IMR-90 (cell line): ENCODE data around the gene CAMTA1. TPM values are rescaled to one million over a fixed set of nuclear protein-coding genes. Genes with fewer than 3 reads are reported as not detected.

Experiments used
- ATAC-seq: fragments of 200-7000 bp; cut with Tn5 transposase; 2 replicates; pipeline ENCODE4 v1.9.1; 2020; ENCODE audit warnings: low read depth, mild to moderate bottlenecking, moderate library complexity
- BruUV-seq: library from RNA; stranded (reverse); fragments of 400-500 nt; replicated peaks from 2 replicates; lab custom pipeline; 2021; lab: Mats Ljungman, UMichigan
- CTCF ChIA-PET: fragments of 300-600 bp; formaldehyde crosslinking; extraction: SDS; loops from one replicate; lab custom pipeline; 2021; ENCODE audit warnings: antibody characterized with exemption; lab: Yijun Ruan, JAX
- POLR2A ChIA-PET: fragments of 300-600 bp; sonication (Branson Sonifier 250); formaldehyde crosslinking; loops from one replicate; lab custom pipeline; 2022; ENCODE audit warnings: antibody characterized with exemption; ENCODE audit not compliant: unreplicated experiment; lab: Charles Lee
- DNase-seq: peaks from one replicate; pipeline ENCODE4 v3.0.0; 2013
- H2AFZ ChIP-seq: replicated peaks from 2 replicates; pipeline ENCODE3; 2013; ENCODE audit warnings: low read length, mild to moderate bottlenecking; ENCODE audit not compliant: poor library complexity
- H2AK5ac ChIP-seq: 2 replicates; pipeline ENCODE4 v1.6.1; 2013; ENCODE audit warnings: low read depth, low read length, inconsistent platforms
- H2AK9ac ChIP-seq: replicated peaks from 2 replicates; pipeline ENCODE3; 2013; ENCODE audit warnings: mild to moderate bottlenecking, low read depth, low read length, moderate library complexity; ENCODE audit not compliant: poor library complexity
- H2BK120ac ChIP-seq: 2 replicates; pipeline ENCODE4 v1.6.1; 2013; ENCODE audit warnings: low read depth, low read length, inconsistent platforms
- H2BK15ac ChIP-seq: 3 replicates; pipeline ENCODE4 v1.6.1; 2013; ENCODE audit warnings: low read depth, low read length, inconsistent platforms
- H2BK20ac ChIP-seq: 2 replicates; pipeline ENCODE4 v1.6.1; 2013; ENCODE audit warnings: low read depth, mild to moderate bottlenecking, inconsistent platforms, low read length, moderate library complexity
- H2BK5ac ChIP-seq: 2 replicates; pipeline ENCODE4 v1.6.1; 2013; ENCODE audit warnings: mild to moderate bottlenecking, low read depth, low read length, inconsistent platforms; ENCODE audit not compliant: poor library complexity, severe bottlenecking
- H3K14ac ChIP-seq: replicated peaks from 2 replicates; pipeline ENCODE4 v1.6.1; 2013; ENCODE audit warnings: low read depth, low read length, inconsistent platforms
- H3K18ac ChIP-seq: 2 replicates; pipeline ENCODE4 v1.6.1; 2013; ENCODE audit warnings: low read depth, low read length, control low read depth
- H3K23ac ChIP-seq: 2 replicates; pipeline ENCODE4 v1.6.1; 2013; ENCODE audit warnings: low read depth, low read length, inconsistent platforms
- H3K27ac ChIP-seq: 2 replicates; pipeline ENCODE4 v1.5.1; 2013; ENCODE audit warnings: mild to moderate bottlenecking, control low read depth, low read length; ENCODE audit not compliant: insufficient read depth
- H3K27me3 ChIP-seq: 2 replicates; pipeline ENCODE4 v1.6.1; 2013; ENCODE audit warnings: low read length; ENCODE audit not compliant: control insufficient read depth, insufficient read depth
- H3K36me3 ChIP-seq: 2 replicates; pipeline ENCODE4 v1.6.1; 2013; ENCODE audit warnings: low read length, mixed read lengths; ENCODE audit not compliant: control insufficient read depth, insufficient read depth
- H3K4ac ChIP-seq: 2 replicates; pipeline ENCODE4 v1.6.1; 2013; ENCODE audit warnings: low read depth, low read length, inconsistent platforms
- H3K4me1 ChIP-seq: 2 replicates; pipeline ENCODE4 v1.6.1; 2013; ENCODE audit warnings: low read length, mixed read lengths; ENCODE audit not compliant: control insufficient read depth, insufficient read depth
- H3K4me2 ChIP-seq: 2 replicates; pipeline ENCODE4 v1.6.1; 2013; ENCODE audit warnings: low read depth, mild to moderate bottlenecking, control low read depth, low read length, moderate library complexity
- H3K4me3 ChIP-seq: 2 replicates; pipeline ENCODE4 v1.5.1; 2013; ENCODE audit warnings: low read depth, mild to moderate bottlenecking, control low read depth, low read length, moderate library complexity; ENCODE audit not compliant: insufficient read depth
- H3K56ac ChIP-seq: 2 replicates; pipeline ENCODE4 v1.6.1; 2013; ENCODE audit warnings: low read length, inconsistent platforms; ENCODE audit not compliant: insufficient read depth; ENCODE audit errors: extremely low read depth
- H3K79me1 ChIP-seq, 2 experiments: 2 replicates each; pipeline ENCODE4 v1.6.1; 2013; ENCODE audit warnings: low read length in 2 of 2, inconsistent platforms in 1 of 2, low read depth in 1 of 2
- H3K9ac ChIP-seq: 2 replicates; pipeline ENCODE4 v1.6.1; 2013; ENCODE audit warnings: low read depth, low read length, control low read depth
- H3K9me1 ChIP-seq: 2 replicates; pipeline ENCODE4 v1.6.1; 2013; ENCODE audit warnings: low read length, inconsistent platforms; ENCODE audit not compliant: insufficient read depth
- H3K9me3 ChIP-seq: 2 replicates; pipeline ENCODE4 v1.6.1; 2013; ENCODE audit warnings: low read length; ENCODE audit not compliant: control insufficient read depth, insufficient read depth
- H4K20me1 ChIP-seq: 2 replicates; pipeline ENCODE4 v1.6.1; 2013; ENCODE audit warnings: low read length, inconsistent platforms; ENCODE audit not compliant: insufficient read depth
- H4K5ac ChIP-seq: 2 replicates; pipeline ENCODE4 v1.6.1; 2013; ENCODE audit warnings: mild to moderate bottlenecking, low read depth, low read length, control low read depth
- H4K8ac ChIP-seq, 2 experiments: 2 replicates each; pipeline ENCODE4 v1.6.1; 2013; ENCODE audit warnings: low read depth in 2 of 2, low read length in 2 of 2, control low read depth in 1 of 2, inconsistent platforms in 1 of 2
- H4K91ac ChIP-seq: 2 replicates; pipeline ENCODE4 v1.6.1; 2013; ENCODE audit warnings: low read depth, low read length, inconsistent platforms; ENCODE audit not compliant: insufficient read depth
- CEBPB ChIP-seq: IDR thresholded peaks from 2 replicates; pipeline ENCODE4 v1.6.1; 2012; ENCODE audit warnings: low read depth, low read length, improper control_type of control experiment
- CHD1 ChIP-seq: IDR thresholded peaks from 2 replicates; pipeline ENCODE4 v1.6.1; 2012; ENCODE audit warnings: low read depth, low read length, improper control_type of control experiment
- CTCF ChIP-seq: conservative IDR thresholded peaks from 2 replicates; pipeline ENCODE4 v1.5.1; 2012; ENCODE audit warnings: mild to moderate bottlenecking, low read depth, low read length, improper control_type of control experiment
- FOS ChIP-seq: fragments of 150-350 bp; IDR thresholded peaks from 2 replicates; pipeline ENCODE4 v1.6.1; 2016; ENCODE audit warnings: low read depth, low read length
- MAFK ChIP-seq: IDR thresholded peaks from 2 replicates; pipeline ENCODE4 v1.6.1; 2012; ENCODE audit warnings: low read depth, low read length, improper control_type of control experiment
- MAZ ChIP-seq: IDR thresholded peaks from 2 replicates; pipeline ENCODE4 v1.6.1; 2012; ENCODE audit warnings: low read depth, mild to moderate bottlenecking, low read length, improper control_type of control experiment, moderate library complexity, borderline replicate concordance
- MXI1 ChIP-seq: IDR thresholded peaks from 2 replicates; pipeline ENCODE4 v1.6.1; 2012; ENCODE audit warnings: low read depth, mild to moderate bottlenecking, low read length, moderate library complexity, borderline replicate concordance
- NFE2L2 ChIP-seq: fragments of 150-350 bp; IDR thresholded peaks from 2 replicates; pipeline ENCODE4 v1.6.1; 2016; ENCODE audit warnings: low read depth, mild to moderate bottlenecking, low read length
- RAD21 ChIP-seq: IDR thresholded peaks from 2 replicates; pipeline ENCODE4 v1.6.1; 2012; ENCODE audit warnings: low read length, improper control_type of control experiment
- SMC3 ChIP-seq: fragments of 150-350 bp; IDR thresholded peaks from 2 replicates; pipeline ENCODE4 v1.6.1; 2016; ENCODE audit warnings: low read depth, mild to moderate bottlenecking, antibody characterized with exemption, low read length, moderate library complexity
- WGBS, 2 experiments: methylation state at CpG; one replicate each; pipeline versions ENCODE4 v1.1.5 to v1.1.7; 2013; ENCODE audit warnings: missing lambda C conversion rate in 2 of 2; ENCODE audit not compliant: insufficient read length in 1 of 2; ENCODE audit errors: extremely low coverage in 2 of 2; 5-methylcytosine and 5-hydroxymethylcytosine counted together
- dilution Hi-C: fragments of 300-500 bp; cut with HindIII; formaldehyde crosslinking; loops from one replicate; pipeline ENCODE4 v1.14.3; 2018; ENCODE audit warnings: low sequenced_read_pairs; ENCODE audit not compliant: unreplicated experiment
- in situ Hi-C: fragments of 300-500 bp; cut with MboI; formaldehyde crosslinking; loops from 3 replicates; pipeline ENCODE4 v1.14.3; 2019; ENCODE audit warnings: low sequenced_read_pairs, inconsistent platforms, mixed read lengths
- intact Hi-C: fragments of 100-400 bp; cut with micrococcal nuclease; formaldehyde crosslinking; loops from 2 replicates; pipeline ENCODE4 v1.10.0; 2022
- polyA plus RNA-seq, 3 experiments: library from polyadenylated mRNA; depleted of rRNA; stranded (reverse); fragments of >200 nt; gene quantifications; 2 replicates each; pipeline ENCODE4 v1.2.3, GENCODE V29; 2012; ENCODE audit warnings: low replicate concordance in 1 of 3
- total RNA-seq: library from RNA; depleted of rRNA; stranded (reverse); fragments of >200 nt; gene quantifications from 2 replicates; pipeline ENCODE4 v1.2.3, GENCODE V29; 2012
- TF ChIP-seq, protein P1 (sequence below): fragments of 150-350 bp; IDR thresholded peaks from 2 replicates; pipeline ENCODE4 v1.6.1; 2016; ENCODE audit warnings: low read depth, mild to moderate bottlenecking, low read length, moderate library complexity, borderline replicate concordance

Gene CAMTA1
- total and polyA plus RNA-seq, 2 of the 4 experiments (the other 2 are of a cell fraction), result 35.5 to 74.3 TPM

DNA sequence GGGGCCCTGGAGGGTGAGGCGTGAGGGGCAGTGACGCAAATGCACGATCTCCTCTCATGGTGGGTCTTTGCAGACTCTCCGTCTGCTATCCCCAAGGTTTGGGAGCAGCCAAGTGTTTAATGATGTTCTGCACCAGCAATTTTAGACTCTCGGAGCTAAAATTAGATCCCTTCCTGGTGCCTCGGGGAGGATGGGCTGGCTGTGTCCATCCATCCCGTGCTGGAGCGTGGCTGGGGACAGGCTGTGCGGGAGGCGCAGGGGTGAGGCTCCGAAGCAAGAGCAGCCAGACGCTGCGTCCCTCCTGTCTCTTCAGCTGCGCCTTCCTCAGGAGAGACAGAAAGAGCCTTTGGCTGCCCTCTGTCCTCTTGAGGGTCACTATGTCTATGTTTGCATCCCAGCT lies 387.6 kb downstream of the CAMTA1 start:
- Histone ChIP-seq H2BK120ac (no peak overlapping the region), H2AK9ac (no peak overlapping the region), H3K14ac (no peak overlapping the region), H2AK5ac (no peak overlapping the region), H3K9ac (no peak overlapping the region), H3K27me3 (peaks cover 20% of the 10 kb centered on the region), H4K20me1 (no peaks in the 10 kb centered on the region), H3K36me3 (no peaks in the 10 kb centered on the region), H3K9me3 (peaks cover 6% of the 10 kb centered on the region; the same call in 1 of the 2 replicates), H2BK15ac (no peak overlapping the region), H3K4me2 (no peak overlapping the region), H4K8ac (no peak overlapping the region), H2AFZ (no peak overlapping the region), H3K4me1 (no peaks in the 10 kb centered on the region), H2BK5ac (no peak overlapping the region), H3K18ac (no peak overlapping the region), H3K56ac (no peak overlapping the region), H3K79me1 (no peaks in the 10 kb centered on the region), H3K4me3 (no peak overlapping the region), H3K4ac (no peak overlapping the region), H4K5ac (no peak overlapping the region), H2BK20ac (no peak overlapping the region), H3K9me1 (no peaks in the 10 kb centered on the region), H4K91ac (no peak overlapping the region), H3K27ac (no peak overlapping the region), H3K23ac (no peak overlapping the region)
- dilution Hi-C loops, result no loop called here
- ChIA-PET CTCF (no interaction called here), POLR2A (no interaction called here)
- in situ Hi-C loops, result no loop called here
- ATAC-seq (no peak), DNase-seq (no peak)
- intact Hi-C loops, result no loop called here
- BruUV-seq, result no TSS peak
- 31% methylated on average over 2 of the region's 14 CpGs; no CpG with 5 or more reads in 1 of the 2 experiments for WGBS, 2 experiments
- TF ChIP-seq CHD1 (no peak), CTCF (no peak), MAFK (no peak), MAZ (no peak), FOS (no peak), RAD21 (no peak), MXI1 (no peak), CEBPB (no peak), NFE2L2 (no peak), SMC3 (no peak)
- TF ChIP-seq, protein P1, sequence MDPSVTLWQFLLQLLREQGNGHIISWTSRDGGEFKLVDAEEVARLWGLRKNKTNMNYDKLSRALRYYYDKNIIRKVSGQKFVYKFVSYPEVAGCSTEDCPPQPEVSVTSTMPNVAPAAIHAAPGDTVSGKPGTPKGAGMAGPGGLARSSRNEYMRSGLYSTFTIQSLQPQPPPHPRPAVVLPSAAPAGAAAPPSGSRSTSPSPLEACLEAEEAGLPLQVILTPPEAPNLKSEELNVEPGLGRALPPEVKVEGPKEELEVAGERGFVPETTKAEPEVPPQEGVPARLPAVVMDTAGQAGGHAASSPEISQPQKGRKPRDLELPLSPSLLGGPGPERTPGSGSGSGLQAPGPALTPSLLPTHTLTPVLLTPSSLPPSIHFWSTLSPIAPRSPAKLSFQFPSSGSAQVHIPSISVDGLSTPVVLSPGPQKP, result no peak
